Measurements from ENCODE around the gene DCBLD2.

Gene DCBLD2

DNA sequence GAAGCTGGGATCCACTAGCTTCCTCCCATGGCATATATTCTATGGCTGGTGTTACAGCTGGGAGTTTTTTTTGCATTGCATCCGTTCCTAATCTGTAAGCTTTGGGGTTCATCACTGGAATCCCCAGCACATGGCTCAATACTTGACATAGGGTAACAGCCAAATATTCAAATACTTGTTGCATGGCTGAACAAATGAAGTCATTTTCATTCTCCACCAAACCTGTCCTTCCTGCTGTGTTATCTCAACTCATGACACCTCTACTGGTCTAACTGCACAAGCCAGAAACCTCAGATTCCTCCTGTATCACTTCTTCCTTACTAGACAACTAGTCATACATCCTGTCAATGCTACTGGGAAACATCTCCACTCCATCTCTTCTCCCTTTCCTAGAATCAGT lies 95.0 kb downstream of the DCBLD2 start:
- no peak for DNase-seq
- no peak for TF ChIP-seq POLR2A (IDR thresholded peaks at IDR 0.05; ENCODE audit: low read length)
- no peak for TF ChIP-seq GATA1 (IDR thresholded peaks at IDR 0.05; ENCODE audit: low read depth, low read length)

DNA sequence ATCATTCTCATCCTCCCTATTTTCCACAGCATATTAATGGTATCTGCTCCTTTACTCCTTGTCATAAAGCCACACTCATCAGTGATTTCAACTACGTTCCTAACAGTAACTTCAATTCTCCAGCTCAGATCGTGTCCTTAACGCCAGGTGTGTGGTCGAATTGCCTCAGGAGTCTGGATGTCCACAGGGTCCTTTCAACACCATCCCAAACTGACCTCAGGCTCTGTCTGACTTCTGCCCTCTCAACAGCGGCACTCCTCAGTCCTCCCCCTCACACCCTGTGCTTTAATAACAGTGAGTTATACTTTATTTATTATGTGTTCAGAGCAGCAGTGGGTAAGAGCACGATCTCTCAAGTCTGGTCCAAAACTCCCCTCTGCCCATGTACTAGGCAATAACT lies 95.9 kb downstream of the DCBLD2 start:
- TF ChIP-seq POLR2A (IDR thresholded peaks at IDR 0.05; ENCODE audit: low read length) = no peak
- TF ChIP-seq GATA1 (IDR thresholded peaks at IDR 0.05; ENCODE audit: low read depth, low read length) = no peak
- DNase-seq = no peak

DNA sequence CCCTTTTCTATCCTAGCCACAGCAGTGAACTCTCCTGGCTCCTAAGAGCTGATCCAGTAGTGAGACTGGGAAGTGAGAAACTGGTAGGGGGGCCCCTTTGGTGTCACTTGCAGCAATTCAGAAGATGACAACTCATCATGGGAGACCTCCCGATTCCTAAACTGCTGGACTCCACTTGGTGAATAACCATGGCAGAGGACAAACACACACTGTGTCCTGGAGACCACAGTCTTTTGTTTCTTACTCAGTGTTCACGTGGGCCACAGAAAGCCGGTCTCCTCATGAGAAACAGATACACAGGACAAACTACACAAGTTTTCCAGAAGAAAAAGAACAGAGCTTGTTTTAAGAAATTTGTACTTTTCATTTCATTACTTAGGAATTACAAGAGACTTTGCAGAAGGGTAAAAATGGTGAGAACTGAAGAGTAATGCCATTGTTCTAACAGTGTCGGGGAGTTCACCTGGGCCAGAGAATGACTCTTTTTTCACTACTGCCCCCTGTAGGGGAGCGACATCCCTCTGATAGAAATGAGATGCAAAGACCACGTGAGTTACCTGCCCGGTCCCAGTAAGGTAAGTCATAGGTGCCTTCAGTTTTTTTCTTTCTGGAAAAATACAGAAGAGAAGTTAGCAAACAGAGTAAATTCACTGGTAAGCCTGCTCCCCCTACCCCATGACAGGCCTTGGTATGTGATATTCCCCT lies 100.3 kb downstream of the DCBLD2 start:
- TF ChIP-seq GATA1 (IDR thresholded peaks at IDR 0.05; ENCODE audit: low read depth, low read length) (no peak), POLR2A (IDR thresholded peaks at IDR 0.05; ENCODE audit: low read length) (no peak)
- no peak for DNase-seq

DNA sequence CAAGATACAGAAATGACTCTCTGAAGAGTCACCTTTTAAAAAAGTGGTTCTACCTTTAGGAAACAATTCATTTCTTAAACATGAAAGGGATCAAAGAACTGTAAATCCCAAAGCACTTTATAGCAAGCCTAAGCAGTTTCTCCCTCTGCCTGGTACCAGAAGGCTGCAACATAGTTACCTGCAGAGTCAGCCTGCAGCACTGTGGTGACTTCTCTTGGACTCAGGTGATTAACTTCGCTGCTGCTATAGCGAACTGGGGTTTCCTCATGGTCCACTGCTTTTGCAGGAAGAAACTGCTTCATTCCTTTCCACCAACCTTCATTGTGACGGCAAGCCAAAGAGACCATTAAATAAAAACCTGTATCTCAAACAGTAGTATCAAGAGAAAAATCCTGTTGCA lies 101.1 kb downstream of the DCBLD2 start:
- TF ChIP-seq POLR2A (IDR thresholded peaks at IDR 0.05; ENCODE audit: low read length) (no peak), GATA1 (IDR thresholded peaks at IDR 0.05; ENCODE audit: low read depth, low read length) (no peak)
- DNase-seq = no peak

- no peak for TF ChIP-seq POLR2A (IDR thresholded peaks at IDR 0.05; ENCODE audit: low read length)
- no peak for TF ChIP-seq GATA1 (IDR thresholded peaks at IDR 0.05; ENCODE audit: low read depth, low read length)
- DNase-seq = no peak
Measured at GRCh38 chr3:98799479-98799878, 102.0 kb downstream of the DCBLD2 start.

GRCh38 chr3:98798820-98799219 lies 102.7 kb downstream of the DCBLD2 start:
- TF ChIP-seq POLR2A (IDR thresholded peaks at IDR 0.05; ENCODE audit: low read length) (no peak), GATA1 (IDR thresholded peaks at IDR 0.05; ENCODE audit: low read depth, low read length) (no peak)
- DNase-seq = no peak

DNA sequence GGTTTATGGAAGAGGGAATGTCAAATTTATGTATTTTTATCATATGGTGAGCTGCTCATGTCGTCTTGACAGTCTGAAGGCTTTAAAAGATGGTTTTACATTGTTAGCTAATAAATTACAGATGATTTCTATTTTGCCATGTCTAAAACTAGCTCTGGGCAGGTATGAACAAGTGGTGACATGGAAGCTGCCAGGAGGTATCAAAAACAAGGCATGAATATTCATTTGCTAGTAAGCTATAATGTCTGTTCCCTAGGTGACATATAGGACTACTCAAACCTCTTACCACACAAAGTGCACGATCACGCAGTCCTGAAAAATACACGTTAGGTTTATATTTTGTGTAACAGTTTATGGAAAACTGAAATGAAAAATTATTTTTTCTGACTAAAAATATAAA lies 103.6 kb downstream of the DCBLD2 start:
- no peak for TF ChIP-seq GATA1 (IDR thresholded peaks at IDR 0.05; ENCODE audit: low read depth, low read length)
- TF ChIP-seq POLR2A (IDR thresholded peaks at IDR 0.05; ENCODE audit: low read length) = no peak
- no peak for DNase-seq

- DNase-seq = no peak
Measured at GRCh38 chr3:98796334-98796733, 105.2 kb downstream of the DCBLD2 start.

DNA sequence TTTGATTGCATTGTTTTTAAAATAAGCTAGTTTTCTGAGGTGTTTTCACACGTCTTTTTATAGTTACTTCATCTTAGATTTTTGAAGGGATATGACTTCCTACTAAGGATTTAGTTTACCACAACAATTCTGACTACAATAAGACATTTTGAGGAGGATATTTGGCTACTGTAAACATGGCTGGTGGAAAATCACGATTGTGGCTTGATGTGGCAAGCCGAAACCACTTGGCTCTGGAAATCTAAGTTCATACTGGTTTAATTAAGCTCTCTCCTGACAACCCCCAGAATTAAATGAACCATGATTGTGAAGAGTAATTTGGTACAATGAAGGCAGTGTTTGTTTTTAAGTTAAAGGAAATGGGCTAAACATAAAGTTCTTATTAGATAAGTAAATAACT lies 107.5 kb downstream of the DCBLD2 start:
- TF ChIP-seq POLR2A (IDR thresholded peaks at IDR 0.05; ENCODE audit: low read length) (no peak), GATA1 (IDR thresholded peaks at IDR 0.05; ENCODE audit: low read depth, low read length) (no peak)
- no peak for DNase-seq

More at GRCh38 chr3:98796334-98796733, 105.2 kb downstream of the DCBLD2 start:
- no peak for TF ChIP-seq POLR2A (IDR thresholded peaks at IDR 0.05; ENCODE audit: low read length)
- no peak for TF ChIP-seq GATA1 (IDR thresholded peaks at IDR 0.05; ENCODE audit: low read depth, low read length)

DNA sequence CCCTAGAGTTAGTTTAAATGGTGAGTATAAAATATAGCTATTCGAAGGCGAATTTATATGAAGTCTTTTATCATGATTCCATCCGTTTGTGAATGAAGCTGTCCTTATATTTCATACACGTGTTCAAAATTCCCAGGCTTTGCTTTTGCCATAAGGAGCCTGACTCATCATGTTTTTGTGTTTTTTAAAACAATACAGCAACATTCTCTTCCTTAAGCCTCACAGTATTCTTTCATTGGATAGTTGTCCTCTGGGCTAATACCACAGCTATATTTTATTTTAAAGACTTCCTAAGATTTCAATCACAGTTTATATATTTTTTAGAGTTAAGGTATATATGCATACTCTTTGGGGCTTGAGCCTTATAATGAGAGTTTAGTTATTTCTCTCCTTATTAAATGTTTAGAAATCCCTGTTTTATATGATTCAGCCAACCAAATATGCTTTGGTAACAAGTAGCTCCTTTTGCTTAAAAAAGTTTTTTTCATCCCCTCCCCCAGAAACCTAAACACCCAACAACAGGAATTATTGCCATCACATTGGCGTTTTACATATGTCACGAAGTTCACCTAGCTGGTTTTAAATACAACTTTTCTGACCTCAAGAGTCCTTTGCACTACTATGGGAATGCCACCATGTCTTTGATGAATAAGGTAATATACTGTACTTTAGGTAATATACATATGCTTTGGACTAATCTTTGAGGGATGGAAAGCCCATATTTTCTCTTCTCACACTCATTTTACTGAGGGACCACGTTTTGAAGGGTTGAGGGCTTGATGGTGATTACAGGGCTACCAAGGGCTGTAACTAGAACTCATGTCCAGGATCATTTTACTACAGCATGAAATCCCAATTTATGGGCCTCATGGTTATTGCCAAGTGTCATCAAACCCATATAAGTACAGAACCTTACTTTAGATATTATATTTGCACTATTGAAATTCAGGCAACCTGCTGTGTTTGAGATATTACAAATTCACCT lies 109.9 kb downstream of the DCBLD2 start:
- no peak for TF ChIP-seq GATA1 (IDR thresholded peaks at IDR 0.05; ENCODE audit: low read depth, low read length)
- no peak for TF ChIP-seq POLR2A (IDR thresholded peaks at IDR 0.05; ENCODE audit: low read length)
- DNase-seq = no peak

- peak; percentile 41 to 45 for DNase-seq
- TF ChIP-seq GATA1 (IDR thresholded peaks at IDR 0.05; ENCODE audit: low read depth, low read length) = no peak
Measured at GRCh38 chr3:98788651-98789050, 112.8 kb downstream of the DCBLD2 start.

- no peak for TF ChIP-seq POLR2A (IDR thresholded peaks at IDR 0.05; ENCODE audit: low read length)
- TF ChIP-seq GATA1 (IDR thresholded peaks at IDR 0.05; ENCODE audit: low read depth, low read length) = no peak
- no peak for DNase-seq
Measured at GRCh38 chr3:98787181-98787580, 114.3 kb downstream of the DCBLD2 start.

- no peak for TF ChIP-seq GATA1 (IDR thresholded peaks at IDR 0.05; ENCODE audit: low read depth, low read length)
- TF ChIP-seq POLR2A (IDR thresholded peaks at IDR 0.05; ENCODE audit: low read length) = no peak
- DNase-seq = no peak
Measured at GRCh38 chr3:98786364-98787006, 115.0 kb downstream of the DCBLD2 start.

All from erythroblast (primary cell).